ENCODE measurements around the gene CD7. TPM values are rescaled to one million over a fixed set of nuclear protein-coding genes. Genes with fewer than 3 reads are reported as not detected.
A peak's percentile ranks its signal among the peaks of the same experiment; 100 is the strongest.

CD7 gene
- polyA plus RNA-seq, 1 donor from 2014 or later, result not detected

DNA sequence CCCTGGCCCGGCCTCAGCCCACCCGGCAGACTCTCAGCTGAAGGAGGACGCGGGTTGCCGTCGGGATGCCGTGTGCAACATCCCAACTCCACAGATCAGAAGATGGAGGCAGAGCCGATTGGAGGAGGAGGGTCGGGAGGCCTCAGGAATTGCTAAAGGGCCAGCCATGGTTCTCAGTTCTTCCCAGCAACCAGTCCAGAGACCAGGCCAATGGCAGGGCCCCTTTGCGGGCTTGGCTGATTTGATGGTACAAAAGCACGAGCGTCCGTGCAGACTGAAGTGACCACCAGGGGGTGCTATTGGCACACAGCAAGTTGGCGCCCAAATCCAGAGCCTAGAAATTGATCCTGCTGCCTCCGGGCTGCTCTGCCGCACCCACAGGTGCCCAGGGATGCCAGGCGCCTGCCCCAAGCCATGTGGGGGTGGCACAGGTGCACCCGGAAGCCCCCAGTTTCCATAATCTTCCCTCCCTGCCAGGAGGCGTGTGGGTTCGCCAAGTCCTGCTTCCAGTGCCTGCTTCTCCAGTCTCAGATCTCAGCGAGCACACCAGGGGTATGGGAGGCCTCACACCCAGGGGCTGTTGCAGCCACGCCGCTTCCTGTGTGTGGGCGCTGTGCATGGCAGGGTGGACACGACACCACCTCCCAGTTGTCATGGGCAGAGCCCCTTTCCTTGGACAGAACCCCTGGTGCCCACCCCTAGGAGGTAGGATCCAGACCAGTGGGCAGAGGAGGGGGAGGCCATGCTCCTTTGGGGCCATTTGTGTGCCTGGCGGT is 34.5 kb upstream of the CD7 start:
- no peaks in the 10 kb centered on the region for H3F3A ChIP-seq (ENCODE audit: insufficient read depth, low read length, poor library complexity, severe bottlenecking)
- H3K27ac ChIP-seq (ENCODE audit: low read length), result no peak overlapping the region
- TF ChIP-seq MXI1 (conservative IDR thresholded peaks at IDR 0.05; ENCODE audit: poor library complexity, severe bottlenecking) (no peak), EP300 (conservative IDR thresholded peaks at IDR 0.05; ENCODE audit: poor library complexity, severe bottlenecking) (no peak), EZH2 (IDR thresholded peaks at IDR 0.05; ENCODE audit: borderline replicate concordance, insufficient read depth, low read length, poor library complexity, severe bottlenecking) (no peak), TAF1 (IDR thresholded peaks at IDR 0.05; ENCODE audit: low read depth) (no peak), SMC3 (conservative IDR thresholded peaks at IDR 0.05; ENCODE audit: poor library complexity) (peak; percentile 95), POLR2AphosphoS5 (IDR thresholded peaks at IDR 0.05) (no peak), RAD21 (conservative IDR thresholded peaks at IDR 0.05) (peak; percentile 97)
- TF ChIP-seq, protein P1, sequence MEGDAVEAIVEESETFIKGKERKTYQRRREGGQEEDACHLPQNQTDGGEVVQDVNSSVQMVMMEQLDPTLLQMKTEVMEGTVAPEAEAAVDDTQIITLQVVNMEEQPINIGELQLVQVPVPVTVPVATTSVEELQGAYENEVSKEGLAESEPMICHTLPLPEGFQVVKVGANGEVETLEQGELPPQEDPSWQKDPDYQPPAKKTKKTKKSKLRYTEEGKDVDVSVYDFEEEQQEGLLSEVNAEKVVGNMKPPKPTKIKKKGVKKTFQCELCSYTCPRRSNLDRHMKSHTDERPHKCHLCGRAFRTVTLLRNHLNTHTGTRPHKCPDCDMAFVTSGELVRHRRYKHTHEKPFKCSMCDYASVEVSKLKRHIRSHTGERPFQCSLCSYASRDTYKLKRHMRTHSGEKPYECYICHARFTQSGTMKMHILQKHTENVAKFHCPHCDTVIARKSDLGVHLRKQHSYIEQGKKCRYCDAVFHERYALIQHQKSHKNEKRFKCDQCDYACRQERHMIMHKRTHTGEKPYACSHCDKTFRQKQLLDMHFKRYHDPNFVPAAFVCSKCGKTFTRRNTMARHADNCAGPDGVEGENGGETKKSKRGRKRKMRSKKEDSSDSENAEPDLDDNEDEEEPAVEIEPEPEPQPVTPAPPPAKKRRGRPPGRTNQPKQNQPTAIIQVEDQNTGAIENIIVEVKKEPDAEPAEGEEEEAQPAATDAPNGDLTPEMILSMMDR (IDR thresholded peaks at IDR 0.05; ENCODE audit: poor library complexity, severe bottlenecking), result peak; percentile 98
- TF ChIP-seq, protein P2, sequence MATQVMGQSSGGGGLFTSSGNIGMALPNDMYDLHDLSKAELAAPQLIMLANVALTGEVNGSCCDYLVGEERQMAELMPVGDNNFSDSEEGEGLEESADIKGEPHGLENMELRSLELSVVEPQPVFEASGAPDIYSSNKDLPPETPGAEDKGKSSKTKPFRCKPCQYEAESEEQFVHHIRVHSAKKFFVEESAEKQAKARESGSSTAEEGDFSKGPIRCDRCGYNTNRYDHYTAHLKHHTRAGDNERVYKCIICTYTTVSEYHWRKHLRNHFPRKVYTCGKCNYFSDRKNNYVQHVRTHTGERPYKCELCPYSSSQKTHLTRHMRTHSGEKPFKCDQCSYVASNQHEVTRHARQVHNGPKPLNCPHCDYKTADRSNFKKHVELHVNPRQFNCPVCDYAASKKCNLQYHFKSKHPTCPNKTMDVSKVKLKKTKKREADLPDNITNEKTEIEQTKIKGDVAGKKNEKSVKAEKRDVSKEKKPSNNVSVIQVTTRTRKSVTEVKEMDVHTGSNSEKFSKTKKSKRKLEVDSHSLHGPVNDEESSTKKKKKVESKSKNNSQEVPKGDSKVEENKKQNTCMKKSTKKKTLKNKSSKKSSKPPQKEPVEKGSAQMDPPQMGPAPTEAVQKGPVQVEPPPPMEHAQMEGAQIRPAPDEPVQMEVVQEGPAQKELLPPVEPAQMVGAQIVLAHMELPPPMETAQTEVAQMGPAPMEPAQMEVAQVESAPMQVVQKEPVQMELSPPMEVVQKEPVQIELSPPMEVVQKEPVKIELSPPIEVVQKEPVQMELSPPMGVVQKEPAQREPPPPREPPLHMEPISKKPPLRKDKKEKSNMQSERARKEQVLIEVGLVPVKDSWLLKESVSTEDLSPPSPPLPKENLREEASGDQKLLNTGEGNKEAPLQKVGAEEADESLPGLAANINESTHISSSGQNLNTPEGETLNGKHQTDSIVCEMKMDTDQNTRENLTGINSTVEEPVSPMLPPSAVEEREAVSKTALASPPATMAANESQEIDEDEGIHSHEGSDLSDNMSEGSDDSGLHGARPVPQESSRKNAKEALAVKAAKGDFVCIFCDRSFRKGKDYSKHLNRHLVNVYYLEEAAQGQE (IDR thresholded peaks at IDR 0.05; ENCODE audit: borderline replicate concordance), result no peak
- H3K9ac ChIP-seq (ENCODE audit: low read length), result no peak overlapping the region
- no peaks in the 10 kb centered on the region for H3K36me3 ChIP-seq (ENCODE audit: insufficient read depth, low read length)
- no peaks in the 10 kb centered on the region for H3K9me3 ChIP-seq (ENCODE audit: low read length)
- no peaks in the 10 kb centered on the region for H4K20me1 ChIP-seq (ENCODE audit: insufficient read depth)
- H3K4me3 ChIP-seq (ENCODE audit: low read length), result no peak overlapping the region
- H3K79me2 ChIP-seq (replicated peaks; ENCODE audit: insufficient read depth, low read length), result no peaks in the 10 kb centered on the region
- no peak overlapping the region for H2AFZ ChIP-seq (ENCODE audit: low read depth, low read length)
- no peaks in the 10 kb centered on the region for H3K27me3 ChIP-seq (ENCODE audit: insufficient read depth, low read depth, low read length)
- no peaks in the 10 kb centered on the region for H3K9me2 ChIP-seq (ENCODE audit: insufficient read depth, low read length)
- no peak overlapping the region for H3K4me2 ChIP-seq (ENCODE audit: low read length)

DNA sequence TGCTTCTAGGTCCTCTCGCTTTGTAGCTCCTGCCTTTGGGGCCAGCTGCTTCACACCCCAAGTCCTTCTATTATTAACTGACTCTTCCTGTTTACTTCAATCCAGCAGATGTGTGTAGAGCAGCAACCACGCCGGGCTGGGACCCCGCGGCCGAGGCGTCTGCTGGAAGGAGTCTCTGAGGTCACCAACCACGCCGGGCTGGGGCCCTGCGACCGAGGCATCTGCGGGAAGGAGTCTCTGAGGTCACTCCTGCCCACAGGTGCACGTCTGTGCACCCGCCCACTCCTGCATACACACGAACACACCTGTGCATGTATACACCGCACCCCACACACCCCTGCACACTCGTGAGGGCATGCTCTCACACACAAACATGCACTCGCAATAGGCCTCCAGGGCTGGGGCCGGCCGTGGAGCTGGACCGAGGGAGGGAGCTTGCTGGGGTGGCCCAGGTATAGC is 33.9 kb upstream of the CD7 start:
- Histone ChIP-seq H4K20me1 (ENCODE audit: insufficient read depth) (no peaks in the 10 kb centered on the region), H3K79me2 (replicated peaks; ENCODE audit: insufficient read depth, low read length) (no peaks in the 10 kb centered on the region), H3K27me3 (ENCODE audit: insufficient read depth, low read depth, low read length) (no peaks in the 10 kb centered on the region), H3K4me2 (ENCODE audit: low read length) (no peak overlapping the region), H3K9me3 (ENCODE audit: low read length) (no peaks in the 10 kb centered on the region), H3K27ac (ENCODE audit: low read length) (no peak overlapping the region), H3K4me3 (ENCODE audit: low read length) (no peak overlapping the region), H3K36me3 (ENCODE audit: insufficient read depth, low read length) (no peaks in the 10 kb centered on the region), H3K9me2 (ENCODE audit: insufficient read depth, low read length) (no peaks in the 10 kb centered on the region), H3K9ac (ENCODE audit: low read length) (no peak overlapping the region), H2AFZ (ENCODE audit: low read depth, low read length) (no peak overlapping the region), H3F3A (ENCODE audit: insufficient read depth, low read length, poor library complexity, severe bottlenecking) (no peaks in the 10 kb centered on the region)
- TF ChIP-seq EZH2 (IDR thresholded peaks at IDR 0.05; ENCODE audit: borderline replicate concordance, insufficient read depth, low read length, poor library complexity, severe bottlenecking) (no peak), SMC3 (conservative IDR thresholded peaks at IDR 0.05; ENCODE audit: poor library complexity) (no peak), TAF1 (IDR thresholded peaks at IDR 0.05; ENCODE audit: low read depth) (no peak)
